Measurements from ENCODE around the gene GADD45G. TPM values are rescaled to one million over a fixed set of nuclear protein-coding genes. Genes with fewer than 3 reads are reported as not detected.

Gene GADD45G
- total RNA-seq, 2 donors from 2014 or later = 8.1 to 10.8 TPM

- no peak for DNase-seq
- Histone ChIP-seq H3K9ac (ENCODE audit: low read depth in 2 of 2, low read length in 2 of 2) (no peak overlapping the region), H3K36me3 (no peaks in the 10 kb centered on the region), H3K4me1 (no peaks in the 10 kb centered on the region), H3K9me3 (no peaks in the 10 kb centered on the region), H3K27ac (no peak overlapping the region), H3K27me3 (no peaks in the 10 kb centered on the region), H3K4me3 (no peak overlapping the region)
- intact Hi-C loops (cut with DNase I) = no loop called here
- TF ChIP-seq CTCF (IDR thresholded peaks at IDR 0.05) = no peak
These were observed 33.5 kb downstream of the GADD45G start for GRCh38 chr9:89638359-89638758.

- DNase-seq = no peak
- no peaks in the 10 kb centered on the region for H3K36me3 ChIP-seq
- H3K4me1 ChIP-seq = no peaks in the 10 kb centered on the region
- TF ChIP-seq CTCF (IDR thresholded peaks at IDR 0.05) = no peak
- intact Hi-C loops (cut with DNase I) = no loop called here
- H3K9ac ChIP-seq (ENCODE audit: low read depth in 2 of 2, low read length in 2 of 2) = no peak overlapping the region
- H3K27ac ChIP-seq = no peak overlapping the region
- H3K27me3 ChIP-seq = no peaks in the 10 kb centered on the region
- H3K9me3 ChIP-seq = no peaks in the 10 kb centered on the region
- no peak overlapping the region for H3K4me3 ChIP-seq
These were observed 34.1 kb downstream of the GADD45G start for GRCh38 chr9:89638893-89639292.

- H3K36me3 ChIP-seq = no peaks in the 10 kb centered on the region
- H3K27me3 ChIP-seq = no peaks in the 10 kb centered on the region
- no peaks in the 10 kb centered on the region for H3K4me1 ChIP-seq
- H3K9ac ChIP-seq (ENCODE audit: low read depth in 2 of 2, low read length in 2 of 2) = peak overlapping the region in 1 of 2 donors; percentile 23
- H3K4me3 ChIP-seq = no peak overlapping the region
- intact Hi-C loops (cut with DNase I) = no loop called here
- H3K27ac ChIP-seq = no peak overlapping the region
- no peak for DNase-seq
- TF ChIP-seq CTCF (IDR thresholded peaks at IDR 0.05) = no peak
- H3K9me3 ChIP-seq = no peaks in the 10 kb centered on the region
These were observed 34.6 kb downstream of the GADD45G start for GRCh38 chr9:89639367-89639795.

GRCh38 chr9:89639961-89640360 is 35.1 kb downstream of the GADD45G start:
- DNase-seq = no peak
- Histone ChIP-seq H3K36me3 (no peaks in the 10 kb centered on the region), H3K27ac (no peak overlapping the region), H3K4me1 (no peaks in the 10 kb centered on the region), H3K9ac (ENCODE audit: low read depth in 2 of 2, low read length in 2 of 2) (peak overlapping the region in 1 of 2 donors; percentile 23), H3K27me3 (no peaks in the 10 kb centered on the region), H3K9me3 (no peaks in the 10 kb centered on the region), H3K4me3 (no peak overlapping the region)
- TF ChIP-seq CTCF (IDR thresholded peaks at IDR 0.05) = no peak
- intact Hi-C loops (cut with DNase I) = no loop called here

- Histone ChIP-seq H3K27me3 (no peaks in the 10 kb centered on the region), H3K36me3 (no peaks in the 10 kb centered on the region), H3K9me3 (no peaks in the 10 kb centered on the region), H3K4me3 (no peak overlapping the region), H3K27ac (no peak overlapping the region), H3K4me1 (no peaks in the 10 kb centered on the region), H3K9ac (ENCODE audit: low read depth in 2 of 2, low read length in 2 of 2) (no peak overlapping the region)
- intact Hi-C loops (cut with DNase I) = no loop called here
- TF ChIP-seq CTCF (IDR thresholded peaks at IDR 0.05) = no peak
- no peak for DNase-seq
These were observed 35.5 kb downstream of the GADD45G start for GRCh38 chr9:89640361-89640760.

GRCh38 chr9:89640801-89641200 is 36.0 kb downstream of the GADD45G start:
- intact Hi-C loops (cut with DNase I) = no loop called here
- H3K36me3 ChIP-seq = no peaks in the 10 kb centered on the region
- no peak overlapping the region for H3K27ac ChIP-seq
- H3K4me3 ChIP-seq = no peak overlapping the region
- no peaks in the 10 kb centered on the region for H3K9me3 ChIP-seq
- no peak overlapping the region for H3K9ac ChIP-seq (ENCODE audit: low read depth in 2 of 2, low read length in 2 of 2)
- no peaks in the 10 kb centered on the region for H3K27me3 ChIP-seq
- H3K4me1 ChIP-seq = no peaks in the 10 kb centered on the region
- DNase-seq = no peak
- TF ChIP-seq CTCF (IDR thresholded peaks at IDR 0.05) = no peak
